ENCODE measurements around the gene SLC22A16.
"Not testable (repeated sequence)": the region's sequence is repeated elsewhere in the genome, so short reads cannot be mapped to it uniquely, and the experiment has no call there.

Gene SLC22A16

GRCh38 chr6:110488606-110489190 lies 12.3 kb upstream of the SLC22A16 start:
- DNase-seq = no peak

DNA sequence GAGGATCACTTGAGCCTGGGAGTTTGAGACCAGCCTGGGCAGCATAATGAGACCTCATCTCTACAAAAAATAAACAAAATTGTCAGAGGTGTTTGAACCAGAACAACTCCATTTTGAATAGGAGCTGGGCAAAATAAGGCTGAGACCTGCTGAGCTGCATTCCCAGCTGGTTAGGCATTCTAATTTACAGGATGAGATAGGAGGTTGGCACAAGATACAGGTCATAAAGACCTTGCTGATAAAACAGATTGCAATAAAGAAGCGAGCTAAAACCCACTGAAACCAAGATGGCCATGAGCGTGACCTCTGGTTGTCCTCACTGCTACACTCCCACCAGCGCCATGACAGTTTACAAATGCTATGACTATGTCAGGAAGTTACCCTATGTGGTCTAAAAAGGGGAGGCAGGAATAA lies 11.6 kb upstream of the SLC22A16 start:
- not testable (repeated sequence) for DNase-seq

DNA sequence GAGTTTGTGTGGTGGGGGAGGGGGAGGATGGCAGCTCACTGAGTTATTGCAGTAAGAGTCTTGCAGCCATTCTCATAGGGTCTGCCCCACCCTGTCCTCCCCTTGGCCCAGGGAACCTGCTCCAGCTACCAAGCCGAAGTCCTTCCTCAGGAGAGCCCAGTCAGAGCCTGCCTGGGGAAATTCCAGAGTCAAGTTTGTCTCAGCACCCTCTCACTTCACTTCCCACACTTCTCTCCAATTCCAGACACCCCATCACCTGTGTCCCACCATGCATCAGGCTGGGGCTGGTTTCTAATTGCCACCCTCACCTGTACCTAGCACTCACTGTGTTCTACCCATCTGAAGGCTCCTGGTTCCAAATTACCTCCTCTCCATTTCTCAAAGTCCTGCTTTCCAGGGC lies 10.3 kb upstream of the SLC22A16 start:
- no peak for DNase-seq

- DNase-seq = no peak
Measured at GRCh38 chr6:110485491-110485890, 9.1 kb upstream of the SLC22A16 start.

- DNase-seq = no peak
Measured at GRCh38 chr6:110484321-110484720, 7.9 kb upstream of the SLC22A16 start.

DNA sequence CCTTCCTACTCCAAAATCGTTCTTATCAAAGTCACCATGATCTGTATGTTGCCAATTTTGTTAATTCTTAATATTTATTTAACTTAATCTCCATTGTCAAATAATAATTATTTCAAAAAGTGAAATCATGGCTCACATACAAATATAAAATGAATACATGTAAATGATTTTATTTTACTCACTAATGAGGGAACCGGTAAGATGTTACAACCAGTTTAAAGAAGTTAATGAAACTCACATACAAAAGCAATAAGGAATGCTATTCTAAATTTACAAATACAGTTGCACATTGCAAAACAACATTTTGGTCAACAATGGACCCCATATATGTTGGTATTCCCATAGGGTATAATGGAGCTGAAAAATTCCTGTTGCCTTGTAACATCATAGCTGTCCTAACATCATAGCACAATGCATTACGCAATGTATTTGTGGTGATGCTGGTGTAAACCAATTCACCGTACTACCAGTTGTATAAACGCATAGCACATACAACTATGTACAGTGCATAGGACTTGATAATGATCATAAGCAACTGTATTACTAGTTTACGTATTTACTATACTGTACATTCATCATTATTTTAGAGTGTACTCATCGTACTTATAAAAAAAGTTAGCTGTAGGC lies 6.5 kb upstream of the SLC22A16 start:
- DNase-seq = no peak

- DNase-seq = no peak
Measured at GRCh38 chr6:110481081-110481480, 4.7 kb upstream of the SLC22A16 start.

DNA sequence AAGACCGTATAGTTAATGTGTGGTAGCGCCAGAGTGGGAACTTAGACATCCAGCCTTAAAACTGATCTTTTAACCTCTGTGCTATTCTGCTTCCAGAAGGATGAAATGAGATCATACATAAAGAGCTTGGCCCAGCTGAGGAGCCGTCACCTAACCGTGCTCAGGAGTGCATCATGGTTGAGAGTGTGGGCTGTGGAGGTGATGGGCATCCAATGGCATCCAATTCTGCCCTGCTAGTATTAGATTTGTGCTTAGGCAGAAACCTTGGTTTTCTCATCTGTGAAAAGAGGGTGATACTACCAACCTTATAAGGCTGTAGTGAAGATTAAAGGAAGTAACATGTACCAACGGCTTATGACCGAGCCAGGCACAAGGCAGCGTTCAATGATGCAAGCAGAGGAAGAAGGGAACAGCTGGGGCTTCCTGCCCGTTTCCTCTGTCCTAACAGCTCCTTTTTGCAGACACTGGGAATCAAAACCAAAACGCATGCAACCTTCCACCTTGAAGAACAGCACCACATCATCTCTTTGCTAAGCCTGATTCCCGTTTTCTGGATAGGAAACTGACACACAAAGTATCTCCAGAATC lies 1.3 kb downstream of the SLC22A16 start:
- no peak for DNase-seq

DNA sequence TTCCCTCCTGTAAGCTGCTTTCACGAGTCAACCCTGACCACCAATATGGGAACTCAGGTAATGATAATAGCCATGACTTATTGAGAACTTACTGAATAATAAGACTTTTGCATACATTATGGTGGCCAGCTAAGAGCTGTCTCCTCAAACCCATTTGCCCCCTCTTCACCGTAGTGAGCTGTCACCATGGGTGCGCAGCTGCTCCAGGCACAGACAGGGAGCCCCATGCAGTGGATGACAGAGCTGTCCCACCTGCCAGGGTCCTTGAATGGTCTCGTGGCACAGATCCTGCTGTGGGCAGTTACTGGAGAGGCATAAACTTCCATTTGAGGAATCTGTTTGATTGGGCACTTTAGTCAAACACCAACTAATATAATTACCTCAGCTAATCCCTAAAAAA lies 1.9 kb downstream of the SLC22A16 start:
- DNase-seq = no peak

DNA sequence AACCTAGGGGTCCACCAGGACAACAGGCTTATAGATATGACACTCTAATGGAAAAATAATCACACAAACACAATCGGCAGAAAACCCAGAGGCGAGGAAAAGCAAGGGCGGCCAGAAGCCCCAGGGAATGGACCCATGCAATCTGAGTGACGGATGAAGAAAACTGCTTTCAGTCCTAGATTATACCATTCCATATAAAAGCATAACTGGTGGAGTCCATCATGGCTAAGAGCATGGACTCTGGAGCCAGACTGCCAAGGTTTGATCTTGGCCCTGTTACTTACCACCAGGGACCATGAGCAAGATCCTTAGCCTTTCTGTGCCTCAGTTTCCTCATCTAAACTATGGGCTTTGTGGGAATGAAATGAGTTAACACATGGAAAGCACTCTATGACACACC lies 3.7 kb downstream of the SLC22A16 start:
- DNase-seq = no peak

DNA sequence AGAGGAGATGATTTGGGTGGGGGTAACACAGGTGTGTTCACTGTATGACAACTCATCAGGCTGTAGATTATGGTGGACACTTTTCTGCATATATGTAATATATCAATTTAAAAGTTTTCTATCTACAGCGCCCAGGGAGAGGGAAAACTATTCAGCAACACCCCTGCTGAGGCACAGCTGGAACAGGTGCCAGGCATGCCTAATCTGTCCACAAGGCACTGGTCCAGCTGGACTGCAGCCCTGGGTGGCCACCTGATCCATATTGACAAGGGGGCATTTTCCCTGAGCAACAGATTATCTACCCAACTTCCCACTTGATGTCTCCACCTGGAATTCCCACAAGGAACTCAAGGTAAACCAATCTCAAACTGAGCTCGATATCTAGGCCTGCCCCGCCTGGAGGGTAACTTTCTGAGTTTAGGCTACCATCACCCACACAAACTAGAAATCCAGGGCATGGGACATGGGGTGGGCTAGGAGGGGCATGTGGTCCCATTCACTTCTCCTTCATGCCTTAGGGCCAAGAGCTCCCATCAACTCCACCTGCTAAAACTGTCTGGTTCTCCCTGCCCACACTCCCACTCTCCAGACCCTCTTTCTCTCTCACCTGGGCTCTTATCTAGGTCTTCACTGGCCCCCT lies 4.6 kb downstream of the SLC22A16 start:
- no peak for DNase-seq

DNA sequence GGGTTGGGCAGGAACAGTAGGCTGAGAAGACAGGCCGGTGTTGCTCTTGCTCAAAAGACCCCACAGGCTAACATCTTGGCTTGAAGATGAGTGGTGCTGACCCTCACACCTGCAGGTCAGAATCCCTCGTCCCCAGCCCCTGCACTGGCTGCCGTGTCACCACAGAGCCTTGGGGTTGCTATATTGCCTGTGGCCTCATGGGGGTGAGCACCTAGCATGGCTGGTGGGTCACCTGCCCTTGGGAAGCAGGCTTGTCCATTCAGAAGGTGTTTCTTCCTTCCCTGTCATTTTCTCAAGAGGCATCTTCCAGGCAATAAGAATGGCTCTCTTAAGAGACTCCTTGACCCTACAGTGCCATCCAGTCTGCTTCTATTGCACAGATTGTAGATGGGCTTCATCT lies 7.7 kb downstream of the SLC22A16 start:
- DNase-seq = no peak

DNA sequence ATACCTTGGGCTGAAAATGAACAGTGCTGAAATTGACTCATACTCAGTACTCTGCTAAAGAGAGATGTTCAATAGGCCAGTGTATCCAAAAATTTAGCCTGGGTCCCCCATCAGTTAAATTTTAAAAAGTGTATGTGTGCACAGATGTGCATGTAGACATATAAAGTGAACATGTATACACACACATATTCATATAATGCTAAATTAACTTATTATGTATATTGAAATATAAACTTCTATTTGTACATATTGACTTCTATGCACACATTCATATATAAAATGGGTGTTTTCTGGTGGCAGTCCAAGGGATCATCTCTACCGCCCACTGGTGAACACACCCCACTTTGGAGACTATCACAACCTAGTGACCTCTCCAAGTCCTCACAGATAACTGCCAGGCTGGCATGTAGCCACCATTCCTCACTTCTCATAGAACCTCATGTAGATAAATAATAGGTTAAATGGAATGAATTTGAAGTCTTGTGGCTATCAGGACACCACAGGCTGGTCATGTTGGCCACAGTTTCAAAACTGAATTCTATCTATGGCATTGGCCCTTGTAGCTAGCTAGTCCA lies 8.8 kb downstream of the SLC22A16 start:
- no peak for DNase-seq

- no peak for DNase-seq
Measured at GRCh38 chr6:110462884-110463481, 13.4 kb downstream of the SLC22A16 start.

- no peak for DNase-seq
Measured at GRCh38 chr6:110461376-110461775, 15.0 kb downstream of the SLC22A16 start.

- no peak for DNase-seq
Measured at GRCh38 chr6:110459137-110459536, 17.3 kb downstream of the SLC22A16 start.

- DNase-seq = no peak
Measured at GRCh38 chr6:110458476-110458875, 17.9 kb downstream of the SLC22A16 start.

GRCh38 chr6:110457567-110458175 lies 18.7 kb downstream of the SLC22A16 start:
- not testable (repeated sequence) for DNase-seq

DNA sequence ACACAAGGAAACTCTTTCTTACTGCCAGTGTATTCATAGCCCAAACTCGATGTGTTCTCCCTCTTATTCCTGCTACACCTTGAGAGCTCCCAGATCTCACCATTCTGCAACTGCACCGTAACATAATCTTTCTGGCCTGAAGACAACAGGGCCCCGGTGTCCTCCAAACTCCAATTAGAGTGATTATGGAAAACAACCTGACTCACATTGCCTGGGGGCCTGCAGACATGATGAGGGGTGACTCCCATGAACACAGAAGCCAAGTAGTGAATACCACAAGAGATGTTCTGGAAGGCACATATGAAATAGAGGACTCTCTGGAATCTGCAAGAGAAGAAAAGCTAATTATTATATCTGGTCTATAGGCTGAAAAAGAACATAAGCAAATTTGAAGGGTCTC lies 19.7 kb downstream of the SLC22A16 start:
- no peak for DNase-seq

DNA sequence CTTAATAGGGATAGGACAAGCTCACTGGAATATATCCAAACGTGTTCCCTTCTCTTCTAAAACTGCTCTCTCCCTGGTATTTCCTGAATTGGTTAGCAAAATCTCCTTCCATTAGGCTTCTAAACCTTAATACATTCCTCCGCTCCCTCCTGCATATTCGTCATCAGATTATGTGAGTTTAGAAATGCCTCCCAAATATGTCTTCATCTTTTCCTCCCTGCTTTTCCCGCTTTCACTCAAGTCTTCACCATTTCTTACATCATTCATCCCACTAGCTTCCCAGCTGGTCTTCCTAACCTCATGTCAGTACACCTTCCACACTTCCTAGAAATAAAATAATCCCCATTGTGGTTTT lies 26.9 kb downstream of the SLC22A16 start:
- no peak for DNase-seq

- no peak for DNase-seq
Measured at GRCh38 chr6:110448846-110449540, 27.4 kb downstream of the SLC22A16 start.

DNA sequence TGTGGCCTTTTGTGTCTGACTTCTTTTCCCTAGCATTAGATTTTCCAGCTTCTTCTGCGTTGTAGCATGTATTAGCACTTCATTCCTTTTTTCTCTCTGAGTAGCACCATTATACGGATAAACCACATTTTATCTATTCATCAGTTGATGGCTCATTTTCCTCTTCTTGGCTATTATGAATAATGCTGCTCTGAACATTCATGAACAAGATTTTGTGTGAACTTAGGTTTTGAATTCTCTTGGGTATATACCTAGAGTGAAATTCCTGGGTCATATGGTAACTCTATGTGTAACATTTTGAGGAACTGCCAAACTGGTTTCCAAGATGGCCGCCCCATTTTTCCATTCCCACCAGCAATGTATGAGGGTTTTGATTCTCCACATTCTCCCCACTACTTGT lies 28.7 kb downstream of the SLC22A16 start:
- DNase-seq = no peak

All from DMS153 (cell line).